ENCODE data around the gene MARK3.

Gene MARK3

GRCh38 chr14:103445806-103446205 is 60.6 kb downstream of the MARK3 start:
- no peak overlapping the region for H3K4me3 ChIP-seq
- 0 out of 2 replicates have a peak, but pooled peaks cover 6% of the 10 kb centered on the region for H3K36me3 ChIP-seq (replicated peaks)
- no peak for DNase-seq (ENCODE audit: low spot score in 2 of 2)
- no peaks in the 10 kb centered on the region for H3K9me3 ChIP-seq
- H3K27me3 ChIP-seq (ENCODE audit: low read depth), result no peaks in the 10 kb centered on the region
- in situ Hi-C loops (cut with MboI; ENCODE audit: low sequenced_read_pairs), result no loop called here
- peaks cover 4% of the 10 kb centered on the region; the same call in 1 of the 2 replicates for H3K4me1 ChIP-seq

DNA sequence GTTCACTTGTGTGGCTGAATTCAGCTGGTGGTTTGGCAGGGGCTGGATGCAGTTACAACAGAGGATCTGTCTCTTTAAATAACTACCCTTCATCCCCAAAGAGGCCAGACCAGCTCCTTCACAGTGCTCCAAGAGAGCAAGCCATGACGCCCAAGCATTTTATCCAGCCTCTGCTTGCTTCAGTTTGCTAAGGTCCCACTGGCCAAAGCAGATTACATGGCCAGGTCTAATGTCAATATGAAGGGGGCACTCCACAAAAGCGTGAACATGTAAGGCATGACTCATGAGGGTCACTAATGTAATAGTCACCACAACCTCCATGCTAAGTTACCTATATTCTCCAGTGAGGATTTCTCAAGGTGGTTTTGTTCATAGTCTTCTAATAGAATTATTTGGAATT is 62.9 kb downstream of the MARK3 start:
- no peak for DNase-seq (ENCODE audit: low spot score in 2 of 2)

DNA sequence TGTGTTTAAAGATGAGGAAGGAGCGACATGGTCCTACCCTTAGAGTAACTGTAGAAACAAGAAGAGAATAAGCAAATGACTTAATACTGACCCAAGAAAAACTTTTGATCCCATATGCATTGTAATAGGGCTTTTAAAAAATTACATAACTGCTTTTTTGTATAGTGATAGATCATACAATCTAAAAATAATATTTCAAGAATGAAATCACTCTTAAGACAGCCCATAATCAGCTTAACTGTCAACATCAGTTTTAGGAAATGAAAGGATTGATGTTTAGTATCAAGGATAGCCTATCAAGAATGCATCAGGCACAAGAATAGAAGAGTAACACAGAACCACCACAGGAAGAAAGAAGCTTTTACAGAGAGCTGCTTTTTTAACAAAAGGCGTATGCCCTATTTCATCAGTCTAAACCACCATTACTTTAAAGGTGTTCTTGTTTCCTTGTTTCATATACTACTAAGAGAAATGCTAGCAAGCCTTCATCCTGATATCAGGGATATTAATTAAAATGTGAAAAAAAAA is 64.5 kb downstream of the MARK3 start:
- Histone ChIP-seq H3K27me3 (ENCODE audit: low read depth) (no peaks in the 10 kb centered on the region), H3K4me1 (peaks cover 4% of the 10 kb centered on the region; the same call in 1 of the 2 replicates), H3K4me3 (no peak overlapping the region), H3K9me3 (no peaks in the 10 kb centered on the region), H3K36me3 (replicated peaks) (no peaks in the 10 kb centered on the region; the same call in 1 of the 2 replicates)
- DNase-seq (ENCODE audit: low spot score in 2 of 2), result no peak
- in situ Hi-C loops (cut with MboI; ENCODE audit: low sequenced_read_pairs), result no loop called here

More for the DNA sequence above, 62.9 kb downstream of the MARK3 start:
- no peaks in the 10 kb centered on the region for H3K27me3 ChIP-seq (ENCODE audit: low read depth)
- in situ Hi-C loops (cut with MboI; ENCODE audit: low sequenced_read_pairs), result no loop called here
- H3K36me3 ChIP-seq (replicated peaks), result peaks cover 2% of the 10 kb centered on the region; the same call in 1 of the 2 replicates
- H3K4me1 ChIP-seq, result peaks cover 4% of the 10 kb centered on the region; the same call in 1 of the 2 replicates
- no peak overlapping the region for H3K4me3 ChIP-seq
- H3K9me3 ChIP-seq, result no peaks in the 10 kb centered on the region

DNA sequence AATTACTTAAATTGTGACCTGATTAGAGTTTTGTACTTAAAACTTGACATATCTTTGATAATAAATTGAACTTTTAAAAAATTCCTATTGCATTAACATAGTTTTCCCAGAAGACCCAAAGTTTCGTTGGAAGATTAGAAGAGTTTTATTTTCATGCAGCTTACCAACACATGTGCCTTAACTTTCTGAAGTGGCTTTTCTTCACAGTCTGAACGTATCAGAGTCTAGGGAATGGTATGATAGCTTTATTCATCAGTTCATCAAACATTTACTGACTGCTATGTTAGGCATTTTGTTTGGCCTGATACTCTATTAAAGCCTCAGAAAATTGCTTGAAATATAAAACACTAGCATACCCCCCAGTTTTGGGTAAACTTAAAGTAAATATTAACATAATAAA is 65.2 kb downstream of the MARK3 start:
- DNase-seq (ENCODE audit: low spot score in 2 of 2), result no peak
- no peak overlapping the region for H3K4me3 ChIP-seq
- H3K36me3 ChIP-seq (replicated peaks), result no peaks in the 10 kb centered on the region; the same call in 1 of the 2 replicates
- no peaks in the 10 kb centered on the region for H3K9me3 ChIP-seq
- in situ Hi-C loops (cut with MboI; ENCODE audit: low sequenced_read_pairs), result no loop called here
- H3K4me1 ChIP-seq, result peaks cover 4% of the 10 kb centered on the region; the same call in 1 of the 2 replicates
- H3K27me3 ChIP-seq (ENCODE audit: low read depth), result no peaks in the 10 kb centered on the region

- no peak for DNase-seq (ENCODE audit: low spot score in 2 of 2)
- in situ Hi-C loops (cut with MboI; ENCODE audit: low sequenced_read_pairs), result no loop called here
- Histone ChIP-seq H3K4me3 (no peak overlapping the region), H3K9me3 (no peaks in the 10 kb centered on the region), H3K4me1 (peaks cover 4% of the 10 kb centered on the region; the same call in 1 of the 2 replicates), H3K36me3 (replicated peaks) (no peaks in the 10 kb centered on the region; the same call in 1 of the 2 replicates), H3K27me3 (ENCODE audit: low read depth) (no peaks in the 10 kb centered on the region)
These were observed 66.2 kb downstream of the MARK3 start for GRCh38 chr14:103451401-103451800.

DNA sequence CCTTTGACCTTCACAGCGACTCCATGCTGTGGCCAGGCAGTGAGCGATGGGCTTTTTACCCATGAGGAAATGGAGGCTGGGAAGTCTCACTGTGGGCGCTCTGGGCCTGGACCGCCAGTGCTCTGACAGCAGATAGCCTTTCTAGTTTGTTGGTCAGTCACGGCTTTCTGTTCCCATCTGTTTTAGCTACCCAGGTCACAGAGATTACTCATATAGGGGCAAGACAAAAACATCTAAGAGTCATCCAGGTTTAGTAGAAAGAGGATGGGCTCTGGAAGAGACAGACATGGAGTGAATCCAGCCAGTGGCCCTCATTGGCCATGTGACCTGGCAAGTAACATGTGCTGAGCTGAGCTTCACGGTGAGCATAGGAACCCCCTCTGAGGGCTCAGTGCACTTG is 68.6 kb downstream of the MARK3 start:
- H3K27me3 ChIP-seq (ENCODE audit: low read depth), result no peaks in the 10 kb centered on the region
- in situ Hi-C loops (cut with MboI; ENCODE audit: low sequenced_read_pairs), result no loop called here
- H3K36me3 ChIP-seq (replicated peaks), result no peaks in the 10 kb centered on the region; the same call in 1 of the 2 replicates
- peaks cover 4% of the 10 kb centered on the region; the same call in 1 of the 2 replicates for H3K4me1 ChIP-seq
- H3K4me3 ChIP-seq, result no peak overlapping the region
- H3K9me3 ChIP-seq, result no peaks in the 10 kb centered on the region
- no peak for DNase-seq (ENCODE audit: low spot score in 2 of 2)

GRCh38 chr14:103456167-103456835 is 71.1 kb downstream of the MARK3 start:
- H3K27me3 ChIP-seq (ENCODE audit: low read depth), result no peaks in the 10 kb centered on the region
- in situ Hi-C loops (cut with MboI; ENCODE audit: low sequenced_read_pairs), result no loop called here
- H3K36me3 ChIP-seq (replicated peaks), result peaks cover 3% of the 10 kb centered on the region; the same call in 1 of the 2 replicates
- H3K9me3 ChIP-seq, result no peaks in the 10 kb centered on the region
- H3K4me3 ChIP-seq, result no peak overlapping the region
- no peak for DNase-seq (ENCODE audit: low spot score in 2 of 2)
- no peaks in the 10 kb centered on the region for H3K4me1 ChIP-seq

GRCh38 chr14:103460415-103460814 is 75.2 kb downstream of the MARK3 start:
- Histone ChIP-seq H3K4me3 (no peak overlapping the region), H3K4me1 (no peaks in the 10 kb centered on the region), H3K36me3 (replicated peaks) (peaks cover 11% of the 10 kb centered on the region), H3K9me3 (no peaks in the 10 kb centered on the region), H3K27me3 (ENCODE audit: low read depth) (no peaks in the 10 kb centered on the region)
- DNase-seq (ENCODE audit: low spot score in 2 of 2), result no peak
- in situ Hi-C loops (cut with MboI; ENCODE audit: low sequenced_read_pairs), result no loop called here

DNA sequence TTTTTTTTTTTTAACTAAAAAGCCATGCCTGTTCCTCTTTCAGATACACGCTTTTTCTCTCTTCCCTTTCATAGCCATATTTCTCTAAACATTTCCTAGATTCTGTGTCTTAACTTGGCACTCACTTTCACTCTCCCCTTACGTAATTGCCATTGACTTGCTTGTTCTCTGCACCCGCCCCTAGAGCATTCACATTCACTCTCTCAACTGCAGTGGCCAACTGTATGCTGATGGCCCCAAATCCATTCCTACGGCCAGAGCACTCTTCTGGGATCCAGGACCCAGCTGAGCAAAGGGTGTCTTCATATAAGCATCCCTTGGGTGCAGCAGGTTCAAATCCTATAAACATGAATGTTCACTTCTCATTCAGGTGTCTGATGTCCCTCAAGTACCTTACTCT is 77.9 kb downstream of the MARK3 start:
- no peak overlapping the region for H3K4me3 ChIP-seq
- in situ Hi-C loops (cut with MboI; ENCODE audit: low sequenced_read_pairs), result no loop called here
- no peaks in the 10 kb centered on the region for H3K27me3 ChIP-seq (ENCODE audit: low read depth)
- no peaks in the 10 kb centered on the region for H3K9me3 ChIP-seq
- DNase-seq (ENCODE audit: low spot score in 2 of 2), result no peak
- no peaks in the 10 kb centered on the region for H3K4me1 ChIP-seq
- H3K36me3 ChIP-seq (replicated peaks), result peaks cover 18% of the 10 kb centered on the region

- DNase-seq (ENCODE audit: low spot score in 2 of 2), result no peak
- Histone ChIP-seq H3K4me3 (no peak overlapping the region), H3K27me3 (ENCODE audit: low read depth) (no peaks in the 10 kb centered on the region), H3K36me3 (replicated peaks) (peaks cover 18% of the 10 kb centered on the region), H3K9me3 (no peaks in the 10 kb centered on the region), H3K4me1 (no peaks in the 10 kb centered on the region)
- in situ Hi-C loops (cut with MboI; ENCODE audit: low sequenced_read_pairs), result no loop called here
These were observed 78.6 kb downstream of the MARK3 start for GRCh38 chr14:103463851-103464250.

GRCh38 chr14:103472939-103473338 is 87.7 kb downstream of the MARK3 start:
- H3K36me3 ChIP-seq (replicated peaks), result peaks cover 53% of the 10 kb centered on the region

DNA sequence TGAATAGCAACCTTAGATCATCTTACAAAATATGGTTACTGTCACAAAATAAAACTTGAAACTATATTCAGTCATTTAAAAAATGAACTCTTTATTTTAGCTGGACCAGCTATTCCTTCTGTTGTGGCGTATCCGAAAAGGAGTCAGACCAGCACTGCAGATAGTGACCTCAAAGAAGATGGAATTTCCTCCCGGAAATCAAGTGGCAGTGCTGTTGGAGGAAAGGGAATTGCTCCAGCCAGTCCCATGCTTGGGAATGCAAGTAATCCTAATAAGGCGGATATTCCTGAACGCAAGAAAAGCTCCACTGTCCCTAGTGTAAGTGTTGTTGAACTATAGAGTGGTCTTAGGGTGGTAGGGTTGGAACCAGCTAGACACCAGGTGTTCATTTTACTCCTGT is 89.7 kb downstream of the MARK3 start:
- in situ Hi-C loops (cut with MboI; ENCODE audit: low sequenced_read_pairs), result no loop called here

More at GRCh38 chr14:103472939-103473338, 87.7 kb downstream of the MARK3 start:
- H3K4me3 ChIP-seq, result no peak overlapping the region
- in situ Hi-C loops (cut with MboI; ENCODE audit: low sequenced_read_pairs), result no loop called here
- peak; percentile 41 to 59 for DNase-seq (ENCODE audit: low spot score in 2 of 2)
- no peaks in the 10 kb centered on the region for H3K27me3 ChIP-seq (ENCODE audit: low read depth)
- H3K9me3 ChIP-seq, result no peaks in the 10 kb centered on the region
- H3K4me1 ChIP-seq, result no peaks in the 10 kb centered on the region; the same call in 1 of the 2 replicates

GRCh38 chr14:103476065-103476464 is 90.8 kb downstream of the MARK3 start:
- Histone ChIP-seq H3K9me3 (no peaks in the 10 kb centered on the region), H3K36me3 (replicated peaks) (peaks cover 55% of the 10 kb centered on the region), H3K27me3 (ENCODE audit: low read depth) (no peaks in the 10 kb centered on the region), H3K4me3 (no peak overlapping the region), H3K4me1 (no peaks in the 10 kb centered on the region; the same call in 1 of the 2 replicates)
- DNase-seq (ENCODE audit: low spot score in 2 of 2), result no peak
- in situ Hi-C loops (cut with MboI; ENCODE audit: low sequenced_read_pairs), result no loop called here

More for the DNA sequence above, 89.7 kb downstream of the MARK3 start:
- Histone ChIP-seq H3K27me3 (ENCODE audit: low read depth) (no peaks in the 10 kb centered on the region), H3K4me1 (no peaks in the 10 kb centered on the region; the same call in 1 of the 2 replicates), H3K4me3 (no peak overlapping the region), H3K9me3 (no peaks in the 10 kb centered on the region), H3K36me3 (replicated peaks) (peaks cover 52% of the 10 kb centered on the region)
- no peak for DNase-seq (ENCODE audit: low spot score in 2 of 2)

DNA sequence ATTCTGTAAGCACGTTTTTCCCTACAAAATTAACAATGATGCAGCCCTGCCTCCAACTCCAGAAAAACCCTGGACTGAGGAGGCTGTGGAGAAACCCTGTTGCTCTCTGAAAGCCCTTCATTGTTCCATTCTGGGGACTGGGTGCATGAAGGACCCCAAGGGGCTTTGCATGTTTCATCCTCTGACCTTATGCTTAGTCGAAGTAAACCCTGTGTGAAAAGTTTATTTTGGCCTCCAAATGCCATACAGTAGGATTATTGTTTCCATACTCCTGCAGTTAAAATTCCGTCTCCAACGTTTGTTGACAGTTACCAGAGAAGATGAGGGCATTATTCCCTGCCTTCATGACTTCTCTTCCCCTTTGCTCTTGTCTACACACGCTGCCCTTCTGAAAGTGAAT is 91.4 kb downstream of the MARK3 start:
- H3K27me3 ChIP-seq (ENCODE audit: low read depth), result no peaks in the 10 kb centered on the region
- H3K36me3 ChIP-seq (replicated peaks), result peaks cover 55% of the 10 kb centered on the region
- no peaks in the 10 kb centered on the region; the same call in 1 of the 2 replicates for H3K4me1 ChIP-seq
- no peaks in the 10 kb centered on the region for H3K9me3 ChIP-seq
- in situ Hi-C loops (cut with MboI; ENCODE audit: low sequenced_read_pairs), result no loop called here
- DNase-seq (ENCODE audit: low spot score in 2 of 2), result no peak
- no peak overlapping the region for H3K4me3 ChIP-seq

Measured in HAP-1 (cell line).